ENCODE data around the gene TMEM107.
A peak's percentile ranks its signal among the peaks of the same experiment; 100 is the strongest.

Gene TMEM107

GRCh38 chr17:8161289-8162232 lies 14.6 kb downstream of the TMEM107 start:
- DNase-seq, result no peak

DNA sequence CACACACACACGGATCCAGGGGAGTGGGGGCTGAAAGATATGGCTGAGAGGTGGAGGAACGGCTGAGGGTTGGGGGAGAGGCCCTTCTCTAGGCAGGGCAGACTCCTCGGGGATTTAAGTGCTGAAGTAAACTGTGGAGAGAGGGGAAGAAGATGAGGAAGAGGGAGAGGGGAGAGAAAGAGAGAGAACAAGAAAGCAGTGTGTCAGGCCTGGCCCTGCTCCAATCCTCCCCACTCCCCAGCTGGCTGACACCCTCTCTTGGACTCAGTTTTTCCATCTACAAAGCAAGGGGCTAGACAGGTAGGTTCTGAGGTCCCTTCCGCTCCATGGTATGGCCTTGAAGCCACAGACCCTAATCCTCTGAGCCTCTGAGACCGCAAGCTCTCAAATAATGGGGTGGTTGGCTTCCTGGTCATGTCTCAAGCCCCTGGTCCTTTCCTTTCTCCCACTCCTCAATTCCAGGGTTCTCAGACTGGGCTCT lies 15.4 kb downstream of the TMEM107 start:
- DNase-seq, result no peak

DNA sequence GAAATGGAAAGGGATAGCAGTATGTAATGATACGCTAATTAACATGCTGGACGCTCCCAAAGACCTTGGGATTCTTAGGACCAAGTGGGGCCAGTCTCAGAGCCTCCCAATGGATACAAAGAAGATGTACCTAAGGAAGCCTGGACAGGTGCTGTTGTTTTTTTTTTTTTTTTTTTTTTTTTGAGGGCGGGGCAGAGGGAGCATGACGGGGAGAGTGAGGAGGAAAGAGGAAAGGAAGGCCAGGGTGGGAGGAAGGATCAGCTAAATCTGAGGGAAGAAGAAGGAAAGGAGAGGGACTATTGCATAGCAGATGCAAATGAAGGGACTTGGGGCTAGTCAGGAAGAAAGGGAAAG lies 16.0 kb downstream of the TMEM107 start:
- no peak for DNase-seq

- no peak for DNase-seq
These were observed 16.5 kb downstream of the TMEM107 start for GRCh38 chr17:8159459-8160223.

DNA sequence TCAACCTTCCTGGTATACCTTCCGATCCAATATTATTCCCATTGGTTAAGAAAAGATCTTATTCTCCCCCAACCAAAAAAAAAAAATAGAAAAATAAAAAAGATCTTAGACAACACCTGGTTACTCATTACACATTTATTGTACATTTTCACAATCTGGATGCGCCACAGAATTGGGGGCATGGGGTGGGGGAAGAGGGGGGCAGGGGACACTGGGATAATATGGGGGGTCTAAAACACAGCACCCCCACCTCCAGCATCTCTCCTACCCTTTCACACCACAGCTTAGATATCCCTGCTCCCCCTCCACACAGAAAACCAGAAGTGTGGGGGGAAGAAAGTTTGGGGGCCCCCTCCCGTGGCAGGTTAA lies 17.2 kb downstream of the TMEM107 start:
- no peak for DNase-seq

- DNase-seq, result peak; percentile 97
These were observed 17.7 kb downstream of the TMEM107 start for GRCh38 chr17:8158267-8159031.

GRCh38 chr17:8156246-8156992 lies 19.8 kb downstream of the TMEM107 start:
- peak; percentile 100 for DNase-seq

GRCh38 chr17:8155996-8156245 lies 20.3 kb downstream of the TMEM107 start:
- DNase-seq, result peak; percentile 40

GRCh38 chr17:8155231-8155995 lies 20.8 kb downstream of the TMEM107 start:
- DNase-seq, result no peak

DNA sequence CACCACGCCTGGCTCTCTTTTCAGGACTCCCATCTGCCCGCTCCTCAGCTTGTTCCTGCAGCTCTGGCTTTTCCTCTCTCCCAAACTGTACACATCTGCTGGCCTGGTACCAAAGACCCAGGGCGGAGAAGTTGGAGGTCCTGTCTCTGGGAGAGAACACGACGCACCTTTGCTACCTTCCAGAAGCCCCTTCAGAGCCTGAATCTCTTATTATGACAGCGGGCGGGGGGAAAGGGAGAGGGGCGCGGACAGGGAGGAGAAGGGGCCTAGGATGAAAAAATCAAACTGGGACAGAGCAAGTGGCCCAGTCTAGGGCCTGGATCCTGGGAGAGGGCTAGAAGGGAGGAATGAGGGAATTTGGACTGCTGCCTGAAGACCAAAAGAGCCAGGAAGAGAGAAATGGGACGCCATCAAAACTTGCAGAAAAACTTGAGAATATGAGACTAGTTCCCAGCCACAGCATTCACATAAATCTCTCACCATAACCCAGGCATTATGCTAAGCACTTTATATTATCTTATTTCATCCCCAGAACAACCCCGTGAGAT lies 21.5 kb downstream of the TMEM107 start:
- no peak for DNase-seq

DNA sequence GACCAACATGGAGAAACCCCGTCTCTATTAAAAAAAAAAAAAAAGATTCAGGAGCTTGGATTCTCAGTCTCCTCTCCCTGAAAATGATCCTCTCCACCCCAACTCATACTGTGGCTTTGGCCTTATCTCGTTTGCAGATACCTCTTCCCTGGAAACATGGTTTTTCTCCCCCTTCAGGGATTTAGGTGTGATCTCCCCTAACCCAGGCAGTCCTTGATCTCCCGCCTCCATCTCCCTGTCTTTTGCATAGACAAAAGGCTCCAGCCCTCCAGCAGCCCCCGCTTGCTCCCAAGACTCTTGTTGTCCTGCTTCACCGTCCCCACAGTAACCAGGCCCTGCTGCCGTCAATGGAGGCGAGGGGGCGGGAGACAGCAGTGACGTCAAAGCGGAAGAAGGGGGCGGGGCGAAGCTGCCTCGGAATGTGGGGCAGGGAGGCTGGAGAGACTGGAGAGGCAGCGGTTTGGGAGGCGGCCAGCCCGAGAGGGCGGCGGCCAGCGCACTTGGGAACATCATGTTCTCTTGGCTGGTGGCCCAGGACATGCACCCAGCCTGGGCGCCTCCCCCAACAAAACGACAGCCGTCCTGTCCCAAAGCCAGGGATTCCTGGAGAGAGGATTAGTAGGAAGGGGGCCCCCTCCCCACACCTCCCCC lies 22.1 kb downstream of the TMEM107 start:
- peak; percentile 96 for DNase-seq

DNA sequence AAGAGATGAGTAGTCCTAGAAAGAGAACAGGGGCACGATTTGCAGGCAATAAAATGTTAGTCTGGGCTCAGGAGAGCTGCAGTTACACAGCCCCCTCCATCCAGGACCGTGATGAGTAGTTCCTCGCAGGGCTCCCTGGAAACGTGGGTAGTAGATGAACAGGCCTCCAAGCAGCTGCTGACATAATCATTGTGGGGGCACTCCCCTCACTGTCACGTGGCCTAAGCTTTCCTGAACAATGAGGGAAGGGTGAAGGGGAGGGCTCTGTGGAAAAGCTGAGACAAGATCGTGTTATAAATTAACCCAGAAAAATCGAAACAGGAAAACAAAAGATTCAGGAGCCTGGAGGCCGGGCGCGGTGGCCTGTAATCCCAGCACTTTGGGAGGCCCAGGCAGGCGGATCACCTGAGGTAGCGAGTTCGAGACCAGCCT lies 22.6 kb downstream of the TMEM107 start:
- peak; percentile 77 for DNase-seq

GRCh38 chr17:8153031-8153451 lies 23.1 kb downstream of the TMEM107 start:
- no peak for DNase-seq

- peak; percentile 94 for DNase-seq
These were observed 23.9 kb downstream of the TMEM107 start, which contains the start of gene PER1 for GRCh38 chr17:8152112-8152775. PER1 (minus strand) TSS chr17:8152404; CDS start chr17:8150706, 1,698 bp downstream.

DNA sequence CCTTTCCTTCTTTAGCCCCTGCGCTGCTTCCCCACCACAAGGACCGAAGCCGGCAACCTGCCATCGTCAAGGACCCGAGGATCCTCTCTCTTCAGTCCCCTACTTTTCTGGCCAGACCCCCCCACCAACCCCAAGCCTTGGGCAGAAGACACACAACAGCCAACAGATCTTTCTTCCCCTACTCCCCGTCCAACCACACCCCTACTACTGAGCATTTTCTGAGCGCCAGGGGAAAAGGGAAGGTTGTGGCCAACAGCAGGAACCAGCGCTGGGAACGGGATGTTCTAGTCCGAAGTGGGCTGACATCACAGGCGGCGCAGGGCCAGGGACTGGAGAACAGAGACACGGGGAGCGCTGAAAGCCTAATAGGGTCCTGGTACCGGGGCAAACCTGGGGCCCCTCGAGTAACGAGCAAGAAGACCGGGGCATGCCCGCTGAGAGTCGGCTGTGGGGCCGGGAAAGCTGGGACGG lies 24.5 kb downstream of the TMEM107 start:
- peak; percentile 65 for DNase-seq

DNA sequence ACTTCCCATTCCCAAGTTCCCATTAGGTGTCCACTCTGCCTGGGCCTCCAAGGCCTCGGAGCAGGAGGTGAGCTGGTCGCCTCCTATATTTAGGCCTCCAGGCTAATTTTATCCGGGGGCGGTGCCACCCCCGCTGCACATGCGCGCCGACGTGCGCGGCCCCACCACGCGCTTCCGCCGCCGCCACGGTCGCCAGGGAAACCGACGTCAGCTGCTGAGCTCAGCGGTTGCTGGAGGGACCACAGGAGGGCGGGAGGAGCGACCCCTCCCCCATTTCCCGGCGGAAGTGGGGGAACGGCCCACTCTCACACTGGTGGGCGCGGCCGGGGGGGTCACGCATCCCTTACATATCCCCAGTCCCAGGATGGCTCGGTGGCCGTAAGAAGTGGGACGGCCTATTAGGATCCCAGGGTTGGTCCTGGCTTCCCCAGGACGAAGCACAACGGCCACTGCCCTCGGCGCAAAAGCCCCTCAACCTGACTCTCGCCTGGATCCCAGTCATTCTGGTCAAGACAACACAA lies 25.0 kb downstream of the TMEM107 start:
- peak; percentile 92 for DNase-seq

- no peak for DNase-seq
These were observed 25.7 kb downstream of the TMEM107 start for GRCh38 chr17:8150194-8151119.

DNA sequence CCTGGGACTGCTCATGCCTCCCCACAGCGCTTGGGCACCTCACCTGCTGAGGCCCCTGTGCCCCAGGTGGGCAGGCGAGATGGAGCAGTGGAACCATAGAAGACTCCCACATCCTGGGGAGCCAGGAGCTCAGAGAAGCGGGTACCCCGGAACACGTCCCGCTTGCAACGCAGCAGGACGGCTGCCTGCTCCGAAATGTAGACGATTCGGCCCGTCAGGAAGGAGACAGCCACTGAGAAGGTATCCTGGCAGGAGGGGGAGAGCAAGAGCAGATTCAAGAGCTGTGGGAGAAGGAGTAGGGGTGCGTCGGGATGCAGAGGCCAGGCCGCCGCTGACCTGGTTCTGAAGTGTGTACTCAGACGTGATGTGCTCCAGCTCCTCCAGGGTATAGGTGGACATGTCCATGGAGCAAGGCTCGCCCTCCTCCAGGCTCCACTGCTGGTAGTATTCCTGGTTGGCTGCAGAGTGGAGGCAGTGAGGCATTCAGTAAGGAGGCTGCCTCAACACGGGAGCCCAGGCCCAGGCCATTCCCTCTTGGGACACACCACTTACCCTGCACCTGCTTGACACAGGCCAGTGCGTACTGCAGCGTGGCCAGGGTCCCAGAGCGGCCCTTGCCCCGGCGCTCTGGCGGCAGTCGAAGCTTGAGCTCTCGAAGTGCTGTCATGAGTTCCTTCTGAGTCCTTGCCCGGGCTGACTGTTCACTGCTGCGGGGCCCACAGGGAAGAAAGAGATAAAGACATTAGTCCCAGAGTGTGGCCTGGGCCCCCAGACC lies 26.6 kb downstream of the TMEM107 start:
- no peak for DNase-seq

Measured in stimulated activated CD8-positive, alpha-beta memory T cell treated with anti-CD3 and anti-CD28 coated beads, Interleukin-4, amount 100 ng/mL, for 48 hours (primary cell).